ENCODE results near the gene ZSCAN12. TPM values are rescaled to one million over a fixed set of nuclear protein-coding genes. Genes with fewer than 3 reads are reported as not detected.

ZSCAN12 gene
- total RNA-seq, 1 experiment from 2014 or later: 0.81 TPM

DNA sequence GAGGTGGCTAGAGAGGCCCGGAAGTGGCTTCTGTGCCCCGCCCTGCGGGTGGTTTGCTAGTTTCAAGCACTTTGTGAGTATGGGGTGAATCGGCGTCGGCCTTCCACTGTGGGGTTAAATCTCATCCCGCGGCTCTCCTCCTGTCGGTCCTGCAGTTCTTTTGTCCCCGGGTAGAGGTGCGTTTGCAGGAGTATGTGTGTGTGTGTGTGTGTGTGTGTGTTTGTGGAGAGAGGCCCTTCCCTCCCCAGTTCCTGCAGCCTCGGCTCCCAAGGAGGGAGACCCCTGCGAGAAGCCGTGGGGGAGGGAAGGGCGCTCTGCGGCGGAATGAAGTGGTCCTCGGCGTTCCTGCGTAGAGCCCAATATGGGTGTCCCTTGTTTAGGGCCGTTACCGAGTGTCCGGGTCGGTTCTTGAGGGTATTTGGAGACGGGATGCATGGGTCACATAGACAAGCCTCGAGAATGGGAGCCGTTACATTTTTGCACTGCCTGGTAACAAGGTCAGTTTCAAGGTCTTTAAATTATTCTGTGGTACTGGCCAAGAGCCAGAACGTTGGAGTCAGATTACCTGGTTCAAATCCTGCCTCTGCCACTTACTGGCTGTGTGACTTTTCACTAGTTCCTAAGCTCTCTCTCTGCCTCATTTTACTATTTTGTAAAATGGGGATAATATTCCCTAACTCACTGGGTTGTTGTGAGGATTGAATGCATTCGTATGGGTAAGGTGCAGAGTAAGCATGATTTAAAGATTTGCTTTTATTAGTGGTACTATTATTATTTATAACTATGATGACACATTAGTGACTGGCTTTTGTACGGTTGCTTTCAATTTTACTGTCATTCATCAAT is 49.4 kb downstream of the ZSCAN12 start, which contains the start of gene ZKSCAN3 (continued):
- TF ChIP-seq, protein P1, sequence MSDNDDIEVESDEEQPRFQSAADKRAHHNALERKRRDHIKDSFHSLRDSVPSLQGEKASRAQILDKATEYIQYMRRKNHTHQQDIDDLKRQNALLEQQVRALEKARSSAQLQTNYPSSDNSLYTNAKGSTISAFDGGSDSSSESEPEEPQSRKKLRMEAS (IDR thresholded peaks at IDR 0.05): peak; percentile 64

DNA sequence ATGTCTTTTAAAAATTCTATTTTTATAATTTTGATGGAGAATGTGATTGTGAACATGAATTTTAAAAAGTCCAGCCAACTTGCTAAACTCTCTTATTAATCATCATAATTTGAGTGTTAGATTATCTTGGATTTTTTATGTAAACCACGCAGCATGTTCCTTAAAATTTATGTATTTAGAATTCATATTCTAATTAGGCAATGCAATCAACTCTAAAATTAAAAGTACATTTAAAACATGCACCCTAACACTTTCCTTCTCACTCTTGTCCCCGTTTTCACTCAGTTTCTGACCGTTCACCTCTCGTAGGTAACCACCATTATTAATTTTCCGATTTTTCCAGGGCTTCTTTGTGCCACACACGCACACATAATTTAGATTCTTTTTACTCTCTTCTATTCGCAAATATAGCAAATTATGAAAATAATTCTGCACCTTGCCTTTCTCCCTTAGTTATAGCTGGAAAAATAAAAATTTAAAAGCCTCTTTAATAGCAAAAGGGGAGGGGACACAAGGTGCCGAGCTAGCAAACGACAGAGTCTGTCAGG is 50.1 kb downstream of the ZSCAN12 start:
- H3K27ac ChIP-seq (ENCODE audit: low read depth, low read length): peak overlapping the region; percentile 82
- POLR2A ChIA-PET: interaction anchor here (0.7 to 2.7 kb wide), 6 partner anchors 14 to 662 kb away, joined by 3 to 14 read pairs (median 4); partner anchors contain the start of genes ZKSCAN8, ZSCAN26 and ZSCAN31
- H3K4me1 ChIP-seq (ENCODE audit: control insufficient read depth in 1 of 2, insufficient read depth in 2 of 2, low read length in 2 of 2): peaks cover 24 to 41% of the 10 kb centered on the region in 2 experiments
- peak overlapping the region; percentile 79 for H3K9ac ChIP-seq (ENCODE audit: low read length)
- BruUV-seq (replicated peaks): no TSS peak
- CTCF ChIA-PET: no interaction called here
- DNase-seq (ENCODE audit: low read depth, low spot score) (no peak), ATAC-seq (peak; percentile 5; the same call in 1 of the 2 replicates)
- no peaks in the 10 kb centered on the region for H3K9me3 ChIP-seq (ENCODE audit: control insufficient read depth in 1 of 2, insufficient read depth in 1 of 2, low read depth in 1 of 2, low read length in 2 of 2)
- H3K4me2 ChIP-seq (ENCODE audit: low read length): peak overlapping the region; percentile 94
- peak overlapping the region; percentile 86 to 89 for H3K4me3 ChIP-seq (replicated peaks in 1 of 2; ENCODE audit: low read depth in 1 of 2, low read length in 2 of 2)
- H3K27me3 ChIP-seq (ENCODE audit: insufficient read depth, low read length): no peaks in the 10 kb centered on the region
- H3K9me2 ChIP-seq (ENCODE audit: insufficient read depth): no peaks in the 10 kb centered on the region
- H3K79me2 ChIP-seq (ENCODE audit: insufficient read depth, low read length): peaks cover 46% of the 10 kb centered on the region
- intact Hi-C loops (cut with micrococcal nuclease): no loop called here
- no peaks in the 10 kb centered on the region for H4K20me1 ChIP-seq (ENCODE audit: insufficient read depth)
- H2AFZ ChIP-seq (ENCODE audit: low read depth, low read length, poor library complexity, severe bottlenecking): peak overlapping the region; percentile 97
- RAD21 ChIA-PET (ENCODE audit: low non-redundant PET in 1 of 2, low total read pairs in 2 of 2, uncharacterized antibody in 2 of 2, unreplicated experiment in 2 of 2): interaction anchor here in 1 of 2 experiments (0.9 kb wide), 1 partner anchor 208 kb away, joined by 3 read pairs; the partner anchor contains the start of gene ZKSCAN8
- 0 out of 4 replicates have a peak, but pooled peaks cover 0 to 4% of the 10 kb centered on the region in 2 experiments for H3K36me3 ChIP-seq (ENCODE audit: control insufficient read depth in 1 of 2, insufficient read depth in 2 of 2, low read length in 2 of 2)
- TF ChIP-seq, protein P1 (IDR thresholded peaks at IDR 0.05): no peak; the same call in 1 of the 2 replicates
- TF ChIP-seq SRF (IDR thresholded peaks at IDR 0.05; ENCODE audit: low read depth): 0 out of 2 replicates have a peak, but pooled peaks have one; percentile 34
- no peak for TF ChIP-seq CEBPB (IDR thresholded peaks at IDR 0.05; ENCODE audit: low read depth)
- TF ChIP-seq SP1 (IDR thresholded peaks at IDR 0.05; ENCODE audit: low read depth): 0 out of 2 replicates have a peak, but pooled peaks have one; percentile 54
- peak; percentile 69; the same call in 1 of the 2 replicates for TF ChIP-seq CBX3 (IDR thresholded peaks at IDR 0.05; ENCODE audit: low read depth)
- 0 out of 2 replicates have a peak, but pooled peaks have one; percentile 33 for TF ChIP-seq EGR1 (IDR thresholded peaks at IDR 0.05; ENCODE audit: low read depth)
